HepG2 (cell line): Measurements from ENCODE around the gene POLR1C. TPM values are rescaled to one million over a fixed set of nuclear protein-coding genes. Genes with fewer than 3 reads are reported as not detected.

ENCODE experiments used
- ATAC-seq: fragments of 200-7000 bp; cut with Tn5 transposase; 3 replicates; pipeline ENCODE4 v1.9.1; 2020; ENCODE audit warnings: mild to moderate bottlenecking, moderate library complexity
- BruUV-seq: library from RNA; stranded (reverse); fragments of 400-500 nt; replicated peaks from 2 replicates; lab custom pipeline; 2021; lab: Mats Ljungman, UMichigan
- CTCF ChIA-PET: fragments of 300-600 bp; formaldehyde crosslinking; extraction: SDS; loops from one replicate; lab custom pipeline; 2021; ENCODE audit warnings: low total read pairs, inconsistent platforms, low intra/inter-chr PET ratio; lab: Yijun Ruan, JAX
- POLR2A ChIA-PET: fragments of 350-600 bp; sonication (Branson Sonifier 250); formaldehyde crosslinking; loops from one replicate; lab custom pipeline; 2020; ENCODE audit warnings: antibody characterized with exemption, inconsistent platforms; lab: Yijun Ruan, JAX
- DNase-seq: peaks from one replicate; pipeline ENCODE4 v3.0.0-alpha.2; 2015; ENCODE audit warnings: low spot score
- FAIRE-seq: peaks from 3 replicates; lab custom pipeline; 2011; peaks lifted over from hg19 to GRCh38; lab: Jason Lieb, UNC
- H2AFZ ChIP-seq: one replicate; pipeline ENCODE4 v1.6.1; 2011; ENCODE audit warnings: low read length, inconsistent platforms
- H3K27ac ChIP-seq: fragments of 300-600 bp; 3 replicates; pipeline ENCODE4 v1.8.0; 2011; ENCODE audit warnings: mixed run types, mild to moderate bottlenecking, mixed read lengths, low read length, inconsistent platforms; ENCODE audit not compliant: insufficient read depth; ENCODE audit errors: extremely low read length
- H3K27me3 ChIP-seq, 2 experiments: fragments of 200-600 bp in 1 of 2; 2 replicates in 1 of 2; 3 replicates in 1 of 2; pipeline versions ENCODE4 v1.6.0 to v1.8.0; 2011; ENCODE audit warnings: low read length in 2 of 2, mild to moderate bottlenecking in 2 of 2, moderate library complexity in 2 of 2, inconsistent platforms in 1 of 2; ENCODE audit not compliant: insufficient read depth in 2 of 2, control insufficient read depth in 1 of 2
- H3K36me3 ChIP-seq, 2 experiments: fragments of 200-600 bp in 1 of 2; replicated peaks in 1 of 2; 2 replicates in 1 of 2; 3 replicates in 1 of 2; pipeline versions ENCODE4 v1.5.1 to v1.8.0; 2011; ENCODE audit warnings: low read length in 2 of 2, inconsistent platforms in 1 of 2; ENCODE audit not compliant: insufficient read depth in 2 of 2, control insufficient read depth in 1 of 2
- H3K4me1 ChIP-seq: 2 replicates; pipeline ENCODE4 v1.5.1; 2012; ENCODE audit warnings: low read length, inconsistent platforms; ENCODE audit not compliant: insufficient read depth
- H3K4me2 ChIP-seq: 2 replicates; pipeline ENCODE4 v1.6.0; 2011; ENCODE audit warnings: low read depth, low read length, inconsistent platforms
- H3K4me3 ChIP-seq, 3 experiments: fragments of 200-600 bp in 1 of 3; sonication (generic), shearing (Covaris generic) in 1 of 3; replicated peaks in 1 of 3; 2 replicates each; pipeline ENCODE4 v1.5.1; 2011 to 2016; ENCODE audit warnings: low read length in 3 of 3, inconsistent platforms in 2 of 3, low read depth in 2 of 3, mild to moderate bottlenecking in 2 of 3, control low read depth in 1 of 3, mixed read lengths in 1 of 3; ENCODE audit not compliant: insufficient read depth in 1 of 3
- H3K79me2 ChIP-seq: one replicate; pipeline ENCODE4 v1.6.1; 2011; ENCODE audit warnings: low read length, inconsistent platforms; ENCODE audit not compliant: insufficient read depth
- H3K9ac ChIP-seq: 2 replicates; pipeline ENCODE4 v1.6.0; 2011; ENCODE audit warnings: mild to moderate bottlenecking, low read depth, low read length, inconsistent platforms; ENCODE audit not compliant: insufficient read depth
- H3K9me3 ChIP-seq: 2 replicates; pipeline ENCODE4 v1.5.1; 2012; ENCODE audit warnings: mild to moderate bottlenecking, low read length
- H4K20me1 ChIP-seq: 2 replicates; pipeline ENCODE4 v1.6.0; 2011; ENCODE audit warnings: inconsistent platforms, mild to moderate bottlenecking, low read length, moderate library complexity; ENCODE audit not compliant: insufficient read depth
- ARNTL ChIP-seq: sonication (generic); formaldehyde crosslinking; IDR thresholded peaks from 2 replicates; pipeline ENCODE4 v1.4.0; 2020; ENCODE audit warnings: mild to moderate bottlenecking, missing genetic modification reagents
- CBX5 ChIP-seq: sonication (generic); formaldehyde crosslinking; IDR thresholded peaks from 2 replicates; pipeline ENCODE4 v1.4.0; 2020; ENCODE audit warnings: missing genetic modification reagents, borderline replicate concordance
- CREM ChIP-seq, 2 experiments: sonication (generic) in 1 of 2; formaldehyde crosslinking in 1 of 2; IDR thresholded peaks; 2 replicates each; pipeline versions ENCODE4 v1.4.0 to v1.6.1; 2016 to 2020; ENCODE audit warnings: antibody characterized with exemption in 1 of 2, mild to moderate bottlenecking in 1 of 2, missing genetic modification reagents in 1 of 2
- HINFP ChIP-seq: sonication (generic); formaldehyde crosslinking; IDR thresholded peaks from 2 replicates; pipeline ENCODE4 v1.4.0; 2020; ENCODE audit warnings: low read depth, mild to moderate bottlenecking, missing genetic modification reagents
- IKZF1 ChIP-seq: fragments of 450-650 bp; IDR thresholded peaks from 2 replicates; pipeline ENCODE4 v1.7.1; 2016
- LCORL ChIP-seq, 2 experiments: fragments of 450-650 bp in 1 of 2; sonication (generic) in 1 of 2; formaldehyde crosslinking in 1 of 2; IDR thresholded peaks; 2 replicates each; pipeline versions ENCODE4 v1.5.0 to v1.6.1; 2017 to 2020; ENCODE audit warnings: antibody characterized with exemption in 1 of 2, missing genetic modification reagents in 1 of 2
- PHF21A ChIP-seq: sonication (generic); formaldehyde crosslinking; IDR thresholded peaks from 2 replicates; pipeline ENCODE4 v1.5.0; 2020; ENCODE audit warnings: mild to moderate bottlenecking, missing genetic modification reagents
- POLR2AphosphoS2 ChIP-seq: IDR thresholded peaks from 2 replicates; pipeline ENCODE4 v1.6.1; 2011; ENCODE audit warnings: low read depth, low read length, improper control_type of control experiment
- RBFOX2 ChIP-seq: fragments of 200-400 bp; formaldehyde crosslinking; IDR thresholded peaks from 2 replicates; pipeline ENCODE4 v1.6.1; 2017; ENCODE audit warnings: low read depth, mild to moderate bottlenecking, low read length
- TERF1 ChIP-seq: sonication (generic); formaldehyde crosslinking; IDR thresholded peaks from 2 replicates; pipeline ENCODE4 v1.8.0; 2022; ENCODE audit warnings: mild to moderate bottlenecking, missing genetic modification reagents, moderate library complexity
- TFAP4 ChIP-seq: sonication (generic); IDR thresholded peaks from 2 replicates; pipeline ENCODE4 v1.6.1; 2016; ENCODE audit warnings: low read depth, borderline replicate concordance
- YEATS4 ChIP-seq: sonication (generic); formaldehyde crosslinking; IDR thresholded peaks from 2 replicates; pipeline ENCODE4 v1.4.0; 2020; ENCODE audit warnings: missing genetic modification reagents, borderline replicate concordance
- ZKSCAN5 ChIP-seq: sonication (generic); formaldehyde crosslinking; IDR thresholded peaks from 2 replicates; pipeline ENCODE4 v1.5.1; 2020; ENCODE audit warnings: mild to moderate bottlenecking, missing genetic modification reagents
- ZNF12 ChIP-seq: sonication (generic); formaldehyde crosslinking; IDR thresholded peaks from 2 replicates; pipeline ENCODE4 v1.5.0; 2020; ENCODE audit warnings: missing genetic modification reagents
- ZNF232 ChIP-seq: sonication (generic); formaldehyde crosslinking; IDR thresholded peaks from 2 replicates; pipeline ENCODE4 v1.4.0; 2020; ENCODE audit warnings: missing genetic modification reagents, borderline replicate concordance
- ZNF33B ChIP-seq: sonication (generic); formaldehyde crosslinking; IDR thresholded peaks from 2 replicates; pipeline ENCODE4 v1.5.1; 2020; ENCODE audit warnings: mild to moderate bottlenecking, missing genetic modification reagents
- ZNF460 ChIP-seq: sonication (generic); formaldehyde crosslinking; IDR thresholded peaks from 2 replicates; pipeline ENCODE4 v1.5.1; 2020; ENCODE audit warnings: missing genetic modification reagents, mild to moderate bottlenecking, borderline replicate concordance
- ZNF501 ChIP-seq: sonication (generic); formaldehyde crosslinking; IDR thresholded peaks from 2 replicates; pipeline ENCODE4 v1.5.1; 2020; ENCODE audit warnings: mild to moderate bottlenecking, moderate library complexity, missing genetic modification reagents
- ZNF550 ChIP-seq: sonication (generic); formaldehyde crosslinking; IDR thresholded peaks from 2 replicates; pipeline ENCODE4 v1.4.0; 2020; ENCODE audit warnings: mild to moderate bottlenecking, missing genetic modification reagents, borderline replicate concordance
- ZSCAN12 ChIP-seq: sonication (generic); formaldehyde crosslinking; IDR thresholded peaks from 2 replicates; pipeline ENCODE4 v1.9.0; 2021; ENCODE audit warnings: mild to moderate bottlenecking, missing genetic modification reagents
- WGBS: methylation state at CpG from one replicate; pipeline ENCODE4 v1.1.6; 2017; ENCODE audit warnings: low lambda C conversion rate; 5-methylcytosine and 5-hydroxymethylcytosine counted together
- in situ Hi-C: cut with HindIII; loops from 2 replicates; pipeline ENCODE4 v1.10.0; 2017; ENCODE audit warnings: low pct_unique_long_range_greater_than_20kb; ENCODE audit not compliant: extremely low pct_ligation_motif_present
- intact Hi-C: fragments of 100-400 bp; cut with micrococcal nuclease; formaldehyde crosslinking; loops from one replicate; pipeline ENCODE4 v1.10.0; 2022; ENCODE audit not compliant: unreplicated experiment
- polyA plus RNA-seq, 8 experiments: library from polyadenylated mRNA; depleted of rRNA in 3 of 8; stranded (reverse) in 7 of 8; unstranded in 1 of 8; fragments of >200 nt; fragmentation: Illumina TruSeq in 4 of 8; extraction: Trizol in 4 of 8; gene quantifications; 2 replicates each; pipeline versions ENCODE4 v1.2.1 to v1.2.3, GENCODE V29; 2011 to 2016; ENCODE audit warnings: low read depth in 4 of 8, missing spikeins in 1 of 8, mixed read lengths in 1 of 8; ENCODE audit not compliant: insufficient read depth in 1 of 8
- total RNA-seq, 5 experiments: library from RNA; depleted of rRNA; stranded (reverse); fragments of >200 nt; fragmentation: Illumina TruSeq; extraction: Trizol; gene quantifications; 2 replicates each; pipeline ENCODE4 v1.2.3, GENCODE V29; 2016; ENCODE audit warnings: low read depth in 1 of 5

The POLR1C gene
- total and polyA plus RNA-seq, 2 of the 13 experiments (the other 11 are each of a cell fraction or from before 2014, with no cell fraction given): 62.6 to 72.2 TPM

- DNase-seq (peak; percentile 87), ATAC-seq (no peak), FAIRE-seq (peak; percentile 86)
- in situ Hi-C loops (loop anchor here (5.0 kb wide), 1 partner anchor 33 kb away; the partner anchor contains the start of gene DLK2), intact Hi-C loops (loop anchor here (2.0 to 10.0 kb wide), 3 partner anchors 14 to 228 kb away; partner anchors contain the start of gene TJAP1)
- Histone ChIP-seq H3K4me1 (no peaks in the 10 kb centered on the region), H3K4me3 (peak overlapping the region in 1 of 3 experiments; percentile 16; a peak in 3 of 6 replicates), H3K9me3 (no peaks in the 10 kb centered on the region), H3K9ac (no peak overlapping the region; the same call in none of the 2 replicates), H3K27ac (no peak overlapping the region), H4K20me1 (no peaks in the 10 kb centered on the region), H2AFZ (no peak overlapping the region), H3K79me2 (peaks cover 51% of the 10 kb centered on the region), H3K36me3 (peaks cover 0 to 4% of the 10 kb centered on the region in 2 experiments; a peak in 2 of 5 replicates), H3K4me2 (no peak overlapping the region), H3K27me3 (no peaks in the 10 kb centered on the region)
- 8% methylated on average over 6 of the region's 6 CpGs for WGBS
- BruUV-seq: no TSS peak
- CTCF ChIA-PET: no interaction called here
- POLR2A ChIA-PET: interaction anchor here (0.8 to 6.4 kb wide), 19 partner anchors 9 to 309 kb away, joined by 3 to 141 read pairs (median 5); partner anchors contain the start of genes ABCC10, CUL9, DLK2 and GTPBP2
- peak; percentile 1; the same call in 1 of the 2 replicates for TF ChIP-seq ZNF33B (CRISPR knock-in tag)
- 0 out of 2 replicates have a peak, but pooled peaks have one; percentile 99 for TF ChIP-seq ZNF501 (CRISPR knock-in tag)
- TF ChIP-seq ARNTL (CRISPR knock-in tag): no peak
- TF ChIP-seq IKZF1: no peak
- TF ChIP-seq TFAP4: peak; percentile 71; the same call in 1 of the 2 replicates
- 0 out of 2 replicates have a peak, but pooled peaks have one; percentile 64 for TF ChIP-seq ZSCAN12
- peak; percentile 83 for TF ChIP-seq CREM (IDR thresholded peaks at IDR 0.05)
- TF ChIP-seq CREM (CRISPR knock-in tag; IDR thresholded peaks at IDR 0.05): no peak
- TF ChIP-seq RBFOX2: no peak; the same call in 1 of the 2 replicates
- TF ChIP-seq ZNF460 (CRISPR knock-in tag): peak; percentile 88; the same call in 1 of the 2 replicates
- TF ChIP-seq CBX5 (CRISPR knock-in tag): no peak
- no peak for TF ChIP-seq POLR2AphosphoS2
- no peak for TF ChIP-seq ZNF550 (CRISPR knock-in tag)
- TF ChIP-seq ZNF12 (CRISPR knock-in tag): peak; percentile 22; the same call in 1 of the 2 replicates
- TF ChIP-seq PHF21A: no peak
- no peak for TF ChIP-seq YEATS4 (CRISPR knock-in tag)
- no peak for TF ChIP-seq HINFP (CRISPR knock-in tag)
- TF ChIP-seq ZKSCAN5 (CRISPR knock-in tag): peak; percentile 84
- TF ChIP-seq ZNF232 (CRISPR knock-in tag): peak; percentile 94; the same call in 1 of the 2 replicates
- no peak for TF ChIP-seq TERF1 (CRISPR knock-in tag)
- no peak for TF ChIP-seq LCORL (IDR thresholded peaks at IDR 0.05)
- no peak for TF ChIP-seq LCORL (CRISPR knock-in tag; IDR thresholded peaks at IDR 0.05)
Measured at GRCh38 chr6:43490523-43490939, 26.4 kb upstream of the POLR1C start.
